ENCODE data around the gene PHIP.

DNA sequence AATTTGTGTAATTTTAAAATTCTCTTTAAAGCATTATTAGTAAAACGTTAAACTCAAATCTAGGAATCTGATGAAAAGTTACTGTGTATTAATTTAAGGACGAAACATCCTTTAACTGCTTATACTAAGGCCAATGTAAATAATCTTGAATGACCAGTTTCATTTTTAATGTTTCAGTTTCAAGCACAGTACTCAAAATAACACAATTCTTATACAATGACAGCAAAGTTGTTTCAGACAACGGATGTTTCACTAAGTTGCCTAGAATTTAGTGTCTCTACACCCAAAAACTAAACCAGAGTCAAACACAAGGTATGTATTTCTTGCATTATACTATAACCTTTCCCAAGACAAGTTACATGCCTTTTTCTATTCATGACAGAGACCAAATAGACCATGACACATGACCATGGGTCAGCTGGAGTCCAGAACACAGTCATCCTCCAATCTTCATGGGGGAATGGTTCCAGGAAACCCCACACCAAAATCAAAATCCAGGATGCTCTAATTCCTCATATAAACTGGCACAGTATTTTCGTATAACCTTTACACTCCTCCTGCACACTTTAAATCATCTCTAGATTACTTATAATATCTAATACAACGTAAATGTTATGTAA, 7.7 kb downstream of the PHIP start:
- TF ChIP-seq POLR2A (IDR thresholded peaks at IDR 0.05), result no peak
- TF ChIP-seq, protein P1, sequence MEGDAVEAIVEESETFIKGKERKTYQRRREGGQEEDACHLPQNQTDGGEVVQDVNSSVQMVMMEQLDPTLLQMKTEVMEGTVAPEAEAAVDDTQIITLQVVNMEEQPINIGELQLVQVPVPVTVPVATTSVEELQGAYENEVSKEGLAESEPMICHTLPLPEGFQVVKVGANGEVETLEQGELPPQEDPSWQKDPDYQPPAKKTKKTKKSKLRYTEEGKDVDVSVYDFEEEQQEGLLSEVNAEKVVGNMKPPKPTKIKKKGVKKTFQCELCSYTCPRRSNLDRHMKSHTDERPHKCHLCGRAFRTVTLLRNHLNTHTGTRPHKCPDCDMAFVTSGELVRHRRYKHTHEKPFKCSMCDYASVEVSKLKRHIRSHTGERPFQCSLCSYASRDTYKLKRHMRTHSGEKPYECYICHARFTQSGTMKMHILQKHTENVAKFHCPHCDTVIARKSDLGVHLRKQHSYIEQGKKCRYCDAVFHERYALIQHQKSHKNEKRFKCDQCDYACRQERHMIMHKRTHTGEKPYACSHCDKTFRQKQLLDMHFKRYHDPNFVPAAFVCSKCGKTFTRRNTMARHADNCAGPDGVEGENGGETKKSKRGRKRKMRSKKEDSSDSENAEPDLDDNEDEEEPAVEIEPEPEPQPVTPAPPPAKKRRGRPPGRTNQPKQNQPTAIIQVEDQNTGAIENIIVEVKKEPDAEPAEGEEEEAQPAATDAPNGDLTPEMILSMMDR (IDR thresholded peaks at IDR 0.05), result no peak

Data from Peyer's patch (tissue), 4 donors.